NCI-H524 (cell line): ENCODE results near the gene TRIM23.

Source experiments
- DNase-seq, 2 experiments: peaks; one replicate each; lab custom pipeline; 2025; lab: John Stamatoyannopoulos, UW

The TRIM23 gene

DNA sequence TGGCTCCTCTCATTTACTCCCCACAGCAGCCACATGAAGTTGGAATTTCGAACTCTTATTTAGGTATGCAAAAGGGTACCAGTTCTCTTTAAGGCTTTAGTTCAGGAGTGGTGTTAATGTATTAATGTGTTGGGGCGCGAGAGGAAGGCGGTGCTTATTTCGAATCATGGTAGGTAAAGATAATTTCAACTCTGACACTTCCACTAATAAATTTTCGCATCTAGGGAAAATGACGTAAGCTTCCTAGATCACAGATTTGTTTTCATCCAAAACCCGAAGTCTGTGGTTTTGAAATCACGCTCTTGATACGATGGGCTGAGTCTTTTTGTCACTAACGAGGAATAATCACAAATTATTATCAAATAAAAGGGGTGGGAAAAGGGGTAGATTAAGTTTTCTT lies 60.4 kb downstream of the TRIM23 start:
- no peak for DNase-seq

DNA sequence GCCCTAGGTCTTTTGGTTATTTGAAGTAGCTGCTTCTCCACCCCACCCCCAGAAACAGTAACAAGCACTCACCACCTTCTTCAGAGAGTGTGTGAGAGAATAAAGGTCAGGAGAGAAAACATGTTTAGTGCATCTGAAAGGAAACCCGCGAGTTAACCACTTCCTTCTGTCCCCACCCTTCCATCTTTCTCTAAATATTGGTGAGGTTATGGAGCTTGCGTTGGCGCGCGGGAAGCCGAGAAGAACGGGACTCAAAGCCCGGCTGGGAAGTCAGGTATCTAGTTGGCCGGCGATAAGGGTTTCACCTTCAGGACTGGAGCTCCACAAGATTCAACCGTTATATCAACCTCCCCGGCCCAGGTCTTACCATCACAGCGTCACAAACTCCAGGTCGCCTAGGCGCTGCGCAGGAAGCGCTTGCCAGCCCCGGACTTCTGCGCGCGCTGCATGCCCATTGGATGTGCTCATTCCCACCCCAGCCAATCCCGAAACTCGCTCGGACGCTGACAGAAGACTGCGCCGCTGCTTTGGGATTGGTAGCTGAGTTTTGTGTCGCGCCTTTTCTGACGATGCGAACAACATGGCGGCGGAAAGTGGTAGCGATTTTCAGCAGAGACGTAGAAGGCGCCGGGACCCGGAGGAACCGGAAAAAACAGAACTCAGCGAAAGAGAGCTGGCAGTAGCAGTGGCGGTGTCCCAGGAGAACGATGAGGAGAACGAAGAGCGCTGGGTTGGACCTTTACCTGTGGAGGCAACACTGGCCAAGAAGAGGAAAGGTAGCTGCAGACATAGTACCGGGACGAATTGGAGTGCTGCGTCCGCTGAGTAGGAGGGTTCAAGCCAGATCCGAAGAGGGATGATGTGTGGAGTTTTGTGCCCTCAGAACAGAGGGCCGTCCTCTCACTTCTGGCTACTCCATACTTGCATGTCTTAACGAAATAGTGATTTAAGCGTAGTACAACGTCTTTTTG lies 61.1 kb downstream of the TRIM23 start, which contains the start of the genes CENPK and PPWD1:
Gene CENPK (minus strand): TSS at position 438 of the 971 bp plus-strand sequence. CDS start 8,261 bp downstream, outside the sequence.
Gene PPWD1 (plus strand): TSS at position 566 of the 971 bp plus-strand sequence. CDS start 15 bp downstream, at position 581.
- peak; percentile 90 to 94 for DNase-seq

DNA sequence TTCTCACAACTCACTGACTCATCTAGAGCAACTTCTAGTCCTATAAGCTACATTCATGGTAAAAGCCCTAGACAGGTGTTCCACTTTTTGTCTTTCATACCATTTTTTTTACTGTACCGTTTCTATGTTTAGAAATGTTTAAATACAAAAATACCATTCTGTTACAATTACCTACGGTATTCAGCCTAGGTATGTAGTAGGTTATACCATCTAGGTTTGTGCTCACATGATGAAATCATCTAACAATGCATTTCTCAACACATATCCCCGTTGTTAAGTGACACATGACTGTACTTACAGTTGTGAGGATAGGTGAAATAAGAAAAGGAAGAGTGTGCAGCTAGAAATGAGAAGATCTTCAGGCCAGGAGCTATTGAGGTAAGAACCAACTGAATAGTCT lies 67.4 kb downstream of the TRIM23 start:
- DNase-seq, result no peak

DNA sequence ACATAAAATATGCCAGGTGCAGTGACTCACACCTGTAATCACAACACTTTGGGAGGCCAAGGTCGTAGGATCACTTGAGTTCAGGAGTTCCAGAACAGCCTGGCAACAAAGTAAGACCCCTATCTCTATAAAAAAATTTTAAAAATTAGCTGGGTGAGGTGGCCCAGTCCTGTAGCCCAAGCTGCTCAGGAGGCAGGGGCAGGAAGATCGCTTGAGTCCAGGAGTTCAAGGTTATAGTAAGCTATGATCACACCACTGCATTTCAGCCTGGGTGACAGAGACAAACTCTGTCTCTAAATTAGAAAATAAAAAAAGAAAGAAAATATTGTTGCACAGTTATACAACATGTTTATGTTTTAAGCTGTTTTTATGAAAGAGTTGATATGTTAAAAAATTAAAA lies 68.0 kb downstream of the TRIM23 start:
- no peak for DNase-seq

DNA sequence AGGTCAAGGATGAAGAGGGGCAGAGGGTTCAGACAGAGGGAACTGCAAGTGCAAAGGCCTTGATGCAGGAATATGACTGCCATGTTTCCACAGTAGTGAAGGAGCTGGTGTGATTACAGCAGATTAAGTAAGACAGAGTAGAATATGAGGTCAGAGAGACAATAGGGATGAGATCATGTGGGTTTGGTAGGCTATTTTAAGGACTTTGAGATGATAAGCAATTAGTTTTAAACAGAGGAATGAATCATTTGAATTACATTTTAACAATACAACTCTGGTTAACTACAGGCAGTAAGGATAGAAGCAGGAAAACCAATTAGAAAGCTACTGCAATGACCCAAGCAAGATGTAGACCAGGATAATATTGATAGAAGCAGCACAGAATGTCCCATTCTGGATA lies 68.8 kb downstream of the TRIM23 start:
- DNase-seq, result no peak

DNA sequence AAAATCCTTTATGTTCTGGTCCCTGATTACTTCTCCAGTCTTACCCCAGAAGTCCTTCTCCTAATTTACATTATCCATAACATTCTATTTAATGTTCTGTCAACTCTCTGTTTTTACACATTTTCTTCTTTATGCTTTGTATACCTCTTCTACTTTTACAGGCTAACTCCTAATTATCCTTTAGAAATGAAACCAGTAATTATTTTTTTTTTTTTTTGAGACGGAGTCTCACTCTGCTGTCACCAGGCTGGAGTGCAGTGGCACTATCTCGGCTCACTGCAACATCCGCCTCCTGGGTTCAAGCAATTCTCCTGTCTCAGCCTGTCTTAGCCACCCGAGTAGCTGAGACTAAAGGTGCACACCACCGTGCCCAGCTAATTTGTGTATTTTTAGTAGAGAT lies 70.2 kb downstream of the TRIM23 start:
- DNase-seq, result no peak

DNA sequence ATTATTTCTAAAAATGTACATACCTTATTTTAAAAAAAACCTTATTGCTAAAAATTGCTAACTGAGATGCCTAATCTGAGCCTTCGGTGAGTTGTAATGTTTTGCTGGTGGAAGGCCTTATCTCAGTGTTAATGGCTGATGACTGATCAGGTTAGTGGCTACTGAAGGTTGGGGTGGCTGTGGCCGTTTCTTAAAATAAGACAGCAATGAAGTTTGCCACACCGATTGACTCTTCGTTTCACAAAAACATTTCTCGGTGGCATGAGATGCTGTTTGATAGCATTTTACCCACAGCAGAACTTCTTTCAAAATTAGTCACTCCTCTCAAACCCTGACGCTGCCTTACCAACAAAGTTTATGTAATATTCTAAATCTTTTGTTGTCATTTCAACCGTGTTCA lies 75.9 kb downstream of the TRIM23 start:
- DNase-seq, result no peak

DNA sequence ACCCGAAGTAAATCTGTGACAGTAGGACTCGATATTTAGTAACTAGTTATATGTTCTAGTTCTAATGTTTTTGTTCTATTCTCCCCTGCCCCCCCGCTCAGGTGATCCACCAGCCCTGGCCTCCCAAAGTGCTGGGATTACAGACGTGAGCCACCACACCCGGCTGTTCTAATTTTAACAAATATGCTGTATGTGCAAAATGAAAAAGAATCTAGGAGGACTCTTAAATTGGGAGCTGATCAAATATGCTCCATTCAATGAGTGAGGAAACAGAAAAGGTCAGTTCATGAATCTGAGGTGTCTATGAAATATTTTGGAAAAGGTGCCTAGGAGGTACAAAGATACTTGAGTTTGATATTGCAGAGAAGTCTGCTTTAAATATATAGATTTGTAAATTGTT lies 78.0 kb downstream of the TRIM23 start:
- DNase-seq, result no peak

DNA sequence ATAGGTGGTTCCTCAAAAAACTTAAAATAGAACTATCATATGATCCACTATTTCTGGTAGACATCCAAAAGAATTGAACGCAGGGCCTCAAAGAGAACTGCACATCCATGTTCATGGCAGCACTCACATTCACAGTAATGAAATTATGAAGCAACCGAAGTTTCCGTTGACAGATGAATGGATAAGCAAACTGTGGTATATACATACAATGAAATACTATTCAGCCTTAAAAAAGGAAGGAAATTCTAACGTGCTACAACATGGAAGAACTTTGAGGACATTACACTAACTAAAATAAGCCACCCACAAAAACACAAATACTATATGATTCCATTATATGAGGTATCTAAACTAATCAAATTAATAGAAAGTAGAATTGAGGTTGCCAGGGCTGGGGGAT lies 79.7 kb downstream of the TRIM23 start:
- DNase-seq, result no peak

DNA sequence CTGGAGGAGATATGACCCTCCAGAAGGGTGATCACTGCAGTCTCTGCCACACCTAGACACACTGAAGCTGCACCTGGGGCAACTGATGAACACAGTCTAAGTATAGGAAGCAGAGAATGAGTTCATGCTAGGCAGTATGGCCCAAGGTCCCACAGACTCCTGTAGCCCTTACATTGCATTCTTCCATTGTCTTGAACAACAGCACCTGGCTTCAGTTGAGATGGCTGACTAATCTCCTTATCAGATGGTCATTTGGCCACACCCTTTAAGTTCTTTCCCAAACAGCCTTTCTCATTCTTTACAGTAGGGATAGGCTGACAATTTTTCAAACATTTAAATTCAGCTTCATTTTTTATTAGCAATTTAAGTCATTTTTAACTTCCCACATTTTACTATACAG lies 84.3 kb downstream of the TRIM23 start:
- DNase-seq, result no peak
